Loucy (cell line): ENCODE data around the gene HOXD10.

ENCODE experiments used
- H2AFZ ChIP-seq: fragments of 200-600 bp; sonication (generic); 2 replicates; pipeline ENCODE4 v1.6.0; 2016; ENCODE audit warnings: antibody characterized with exemption, mild to moderate bottlenecking, low read length, moderate library complexity
- H3F3A ChIP-seq: fragments of 200-600 bp; 2 replicates; pipeline ENCODE4 v1.6.0; 2016; ENCODE audit warnings: antibody characterized with exemption, low read depth, mild to moderate bottlenecking
- H3K27me3 ChIP-seq: fragments of 200-600 bp; sonication (generic); 2 replicates; pipeline ENCODE4 v1.6.1; 2014; ENCODE audit warnings: low read length, mild to moderate bottlenecking; ENCODE audit not compliant: insufficient read depth, poor library complexity, severe bottlenecking
- H3K36me3 ChIP-seq: fragments of 200-600 bp; sonication (generic); 2 replicates; pipeline ENCODE4 v1.6.1; 2016; ENCODE audit warnings: low read length; ENCODE audit not compliant: insufficient read depth
- H3K4me1 ChIP-seq: fragments of 200-600 bp; sonication (generic); 2 replicates; pipeline ENCODE4 v1.5.1; 2014; ENCODE audit warnings: low read length, mild to moderate bottlenecking; ENCODE audit not compliant: insufficient read depth, poor library complexity, severe bottlenecking
- H3K4me2 ChIP-seq: fragments of 200-600 bp; sonication (generic); 2 replicates; pipeline ENCODE4 v1.6.0; 2014; ENCODE audit warnings: antibody characterized with exemption, low read length, low read depth, mild to moderate bottlenecking; ENCODE audit not compliant: poor library complexity, severe bottlenecking
- H3K4me3 ChIP-seq: fragments of 200-600 bp; sonication (generic); 2 replicates; pipeline ENCODE4 v1.5.1; 2014; ENCODE audit warnings: low read length, mild to moderate bottlenecking, mixed read lengths; ENCODE audit not compliant: poor library complexity, severe bottlenecking
- H3K79me2 ChIP-seq: fragments of 200-600 bp; sonication (generic); 2 replicates; pipeline ENCODE4 v1.6.1; 2014; ENCODE audit warnings: low read length; ENCODE audit not compliant: insufficient read depth
- H3K9ac ChIP-seq: fragments of 200-600 bp; sonication (generic); 2 replicates; pipeline ENCODE4 v1.6.0; 2014; ENCODE audit warnings: mild to moderate bottlenecking, low read depth, low read length, moderate library complexity; ENCODE audit not compliant: poor library complexity, severe bottlenecking
- H3K9me2 ChIP-seq: fragments of 200-600 bp; sonication (generic); replicated peaks from 2 replicates; pipeline ENCODE4 v1.6.1; 2016; ENCODE audit warnings: low read depth, low read length, mixed read lengths
- H3K9me3 ChIP-seq: fragments of 200-600 bp; sonication (generic); 2 replicates; pipeline ENCODE4 v1.6.1; 2014; ENCODE audit warnings: mild to moderate bottlenecking, antibody characterized with exemption, low read length, low read depth; ENCODE audit not compliant: insufficient read depth
- H4K20me1 ChIP-seq: fragments of 200-600 bp; sonication (generic); 2 replicates; pipeline ENCODE4 v1.6.0; 2014; ENCODE audit warnings: antibody characterized with exemption, low read length, mild to moderate bottlenecking; ENCODE audit not compliant: insufficient read depth, poor library complexity, severe bottlenecking
- EZH2phosphoT487 ChIP-seq: fragments of 200-600 bp; IDR thresholded peaks from 2 replicates; pipeline ENCODE4 v1.6.1; 2018; ENCODE audit warnings: antibody characterized with exemption, mild to moderate bottlenecking, moderate library complexity, borderline replicate concordance
- TF ChIP-seq, protein P1 (sequence below): fragments of 200-600 bp; sonication (generic); conservative IDR thresholded peaks from 2 replicates; pipeline ENCODE4 v1.5.1; 2014; ENCODE audit warnings: mild to moderate bottlenecking, antibody characterized with exemption, low read length

Gene HOXD10

DNA sequence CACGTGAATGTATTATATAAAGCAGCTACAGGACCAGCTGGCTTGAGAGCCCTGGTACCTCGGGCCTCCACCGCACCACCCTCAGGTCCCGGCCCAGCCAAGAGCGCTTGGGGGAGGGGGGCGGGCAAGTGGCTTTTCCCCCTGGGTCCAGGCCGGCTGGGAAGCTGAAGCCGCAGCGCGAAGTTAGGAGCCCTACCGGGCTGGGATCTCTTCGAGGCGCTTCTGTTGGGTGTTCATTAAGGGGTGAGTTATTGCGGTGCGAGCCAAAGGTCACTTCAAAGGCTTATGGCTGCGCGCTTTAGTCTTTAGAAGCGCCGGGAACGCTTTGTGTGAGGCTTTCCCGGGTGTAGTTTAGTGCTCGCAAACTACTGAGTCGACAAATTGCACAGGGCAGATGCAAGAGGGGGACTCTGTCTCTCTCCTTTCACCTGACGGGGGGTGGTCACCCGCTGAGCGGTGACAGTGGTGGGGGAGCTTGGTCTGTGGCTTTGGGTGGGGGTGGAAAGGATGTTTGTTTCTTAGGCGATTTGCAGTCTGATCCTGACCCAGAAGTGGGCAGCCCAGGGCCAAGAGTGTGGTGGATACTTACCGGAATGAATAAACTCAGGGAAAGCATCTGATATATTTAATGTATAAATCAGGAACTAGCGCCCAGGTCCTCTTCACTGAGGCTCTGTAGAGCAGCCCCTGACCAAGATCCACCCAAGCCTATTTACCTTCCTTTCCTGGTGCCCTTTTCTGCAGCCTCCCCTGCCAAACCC, 46.5 kb downstream of the HOXD10 start:
- Histone ChIP-seq H2AFZ (no peak overlapping the region), H3K4me2 (no peak overlapping the region), H3F3A (no peaks in the 10 kb centered on the region), H3K27me3 (no peaks in the 10 kb centered on the region), H4K20me1 (no peaks in the 10 kb centered on the region), H3K9me2 (no peaks in the 10 kb centered on the region), H3K4me3 (no peak overlapping the region), H3K9me3 (no peaks in the 10 kb centered on the region), H3K9ac (no peak overlapping the region), H3K36me3 (no peaks in the 10 kb centered on the region), H3K79me2 (no peaks in the 10 kb centered on the region), H3K4me1 (no peaks in the 10 kb centered on the region)
- TF ChIP-seq EZH2phosphoT487: no peak
- TF ChIP-seq, protein P1, sequence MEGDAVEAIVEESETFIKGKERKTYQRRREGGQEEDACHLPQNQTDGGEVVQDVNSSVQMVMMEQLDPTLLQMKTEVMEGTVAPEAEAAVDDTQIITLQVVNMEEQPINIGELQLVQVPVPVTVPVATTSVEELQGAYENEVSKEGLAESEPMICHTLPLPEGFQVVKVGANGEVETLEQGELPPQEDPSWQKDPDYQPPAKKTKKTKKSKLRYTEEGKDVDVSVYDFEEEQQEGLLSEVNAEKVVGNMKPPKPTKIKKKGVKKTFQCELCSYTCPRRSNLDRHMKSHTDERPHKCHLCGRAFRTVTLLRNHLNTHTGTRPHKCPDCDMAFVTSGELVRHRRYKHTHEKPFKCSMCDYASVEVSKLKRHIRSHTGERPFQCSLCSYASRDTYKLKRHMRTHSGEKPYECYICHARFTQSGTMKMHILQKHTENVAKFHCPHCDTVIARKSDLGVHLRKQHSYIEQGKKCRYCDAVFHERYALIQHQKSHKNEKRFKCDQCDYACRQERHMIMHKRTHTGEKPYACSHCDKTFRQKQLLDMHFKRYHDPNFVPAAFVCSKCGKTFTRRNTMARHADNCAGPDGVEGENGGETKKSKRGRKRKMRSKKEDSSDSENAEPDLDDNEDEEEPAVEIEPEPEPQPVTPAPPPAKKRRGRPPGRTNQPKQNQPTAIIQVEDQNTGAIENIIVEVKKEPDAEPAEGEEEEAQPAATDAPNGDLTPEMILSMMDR: no peak

GRCh38 chr2:176163672-176164056, 47.1 kb downstream of the HOXD10 start:
- no peaks in the 10 kb centered on the region for H3K27me3 ChIP-seq
- no peak overlapping the region for H2AFZ ChIP-seq
- no peaks in the 10 kb centered on the region for H3K9me3 ChIP-seq
- H3K9ac ChIP-seq: no peak overlapping the region
- H3K4me1 ChIP-seq: no peaks in the 10 kb centered on the region
- TF ChIP-seq, protein P1: no peak
- TF ChIP-seq EZH2phosphoT487: no peak
- H3K36me3 ChIP-seq: no peaks in the 10 kb centered on the region
- H3K4me3 ChIP-seq: no peak overlapping the region
- no peaks in the 10 kb centered on the region for H3K79me2 ChIP-seq
- no peaks in the 10 kb centered on the region for H3K9me2 ChIP-seq
- no peaks in the 10 kb centered on the region for H3F3A ChIP-seq
- no peaks in the 10 kb centered on the region for H4K20me1 ChIP-seq
- H3K4me2 ChIP-seq: no peak overlapping the region

GRCh38 chr2:176164201-176164600, 47.6 kb downstream of the HOXD10 start:
- H3K27me3 ChIP-seq: no peaks in the 10 kb centered on the region

More at GRCh38 chr2:176164201-176164600, 47.6 kb downstream of the HOXD10 start:
- no peak overlapping the region for H2AFZ ChIP-seq
- H3K36me3 ChIP-seq: no peaks in the 10 kb centered on the region
- H3K9me2 ChIP-seq: no peaks in the 10 kb centered on the region
- H3K9me3 ChIP-seq: no peaks in the 10 kb centered on the region
- H3K9ac ChIP-seq: no peak overlapping the region
- TF ChIP-seq, protein P1: no peak
- no peak for TF ChIP-seq EZH2phosphoT487
- no peaks in the 10 kb centered on the region for H3F3A ChIP-seq
- H3K4me2 ChIP-seq: no peak overlapping the region
- no peaks in the 10 kb centered on the region for H4K20me1 ChIP-seq
- no peaks in the 10 kb centered on the region for H3K79me2 ChIP-seq
- no peaks in the 10 kb centered on the region for H3K4me1 ChIP-seq
- H3K4me3 ChIP-seq: no peak overlapping the region
